H1 (cell line): ENCODE data around the gene PAQR5. TPM values are rescaled to one million over a fixed set of nuclear protein-coding genes. Genes with fewer than 3 reads are reported as not detected.

Source experiments
- GTF2F1 ChIP-seq: IDR thresholded peaks from 2 replicates; pipeline ENCODE4 v1.6.1; 2012; ENCODE audit warnings: low read depth, low read length, improper control_type of control experiment, borderline replicate concordance
- RBBP5 ChIP-seq: IDR thresholded peaks from 2 replicates; pipeline ENCODE4 v1.7.1; 2012; ENCODE audit warnings: low read depth, mild to moderate bottlenecking, inconsistent platforms, low read length, moderate library complexity, borderline replicate concordance
- polyA plus RNA-seq, 7 experiments: library from polyadenylated mRNA; depleted of rRNA in 3 of 7; stranded (reverse) in 5 of 7; unstranded in 2 of 7; fragments of >200 nt in 5 of 7; fragments of 200-250 nt in 2 of 7; gene quantifications; 1 replicate in 5 of 7; 2 replicates in 1 of 7; 4 replicates in 1 of 7; pipeline versions ENCODE4 v1.2.1 to v1.2.3, GENCODE V29; 2011 to 2013; ENCODE audit warnings: missing spikeins in 2 of 7, mixed read lengths in 2 of 7
- total RNA-seq: library from RNA; stranded (reverse); fragmentation: NEBNext Ultra II Directional; extraction: Animal tissue kit (Norgen Biotek cat#: 25700); gene quantifications from 2 replicates; pipeline ENCODE4 v1.2.1, GENCODE V29; 2021
- TF ChIP-seq, protein P1 (sequence below): fragments of 300-600 bp; sonication (generic); IDR thresholded peaks from 2 replicates; pipeline ENCODE4 v1.7.1; 2012; ENCODE audit warnings: low read length, moderate library complexity, mild to moderate bottlenecking, inconsistent platforms; ENCODE audit not compliant: insufficient replicate concordance
- TF ChIP-seq, protein P2 (sequence below): IDR thresholded peaks from 2 replicates; pipeline ENCODE4 v1.6.1; 2012; ENCODE audit warnings: inconsistent platforms
- TF ChIP-seq, protein P3 (sequence below): IDR thresholded peaks from 2 replicates; pipeline ENCODE4 v1.6.1; 2011; ENCODE audit warnings: low read depth, mild to moderate bottlenecking, low read length; ENCODE audit not compliant: insufficient read depth

PAQR5 gene
- total and polyA plus RNA-seq, 2 of the 8 experiments (the other 6 are each of a cell fraction or from before 2014, with no cell fraction given), result 8.7 to 18.1 TPM

DNA sequence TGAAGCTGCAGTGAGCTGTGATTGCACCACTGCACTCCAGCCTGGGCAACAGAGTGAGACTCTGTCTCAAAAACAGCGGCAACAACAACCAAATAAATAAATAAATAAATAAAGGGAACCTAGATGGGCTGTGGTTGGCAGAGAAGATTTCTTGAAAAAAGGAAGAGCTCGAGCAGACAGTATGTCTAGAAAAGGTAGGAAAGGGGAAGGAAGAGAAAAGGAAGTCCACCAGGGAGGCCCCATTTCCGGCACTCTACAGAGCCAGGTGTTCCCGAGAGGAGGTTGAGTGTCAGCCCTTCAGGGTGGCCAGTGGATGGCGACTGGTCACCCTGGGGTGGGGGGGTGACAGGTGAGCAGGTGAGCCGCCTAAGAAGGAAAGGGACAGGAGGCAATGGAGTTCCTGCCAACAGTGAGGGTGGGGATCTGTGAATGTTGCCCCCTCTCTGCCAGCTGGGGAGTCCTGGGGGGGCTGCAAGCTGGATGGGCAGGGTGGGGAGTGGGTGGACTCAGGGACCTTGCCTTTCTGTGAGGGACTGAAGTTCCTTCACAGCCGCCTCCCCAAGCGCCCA is 14.8 kb downstream of the PAQR5 start (continued):
- TF ChIP-seq RBBP5 (no peak), GTF2F1 (no peak)
- TF ChIP-seq, protein P1, sequence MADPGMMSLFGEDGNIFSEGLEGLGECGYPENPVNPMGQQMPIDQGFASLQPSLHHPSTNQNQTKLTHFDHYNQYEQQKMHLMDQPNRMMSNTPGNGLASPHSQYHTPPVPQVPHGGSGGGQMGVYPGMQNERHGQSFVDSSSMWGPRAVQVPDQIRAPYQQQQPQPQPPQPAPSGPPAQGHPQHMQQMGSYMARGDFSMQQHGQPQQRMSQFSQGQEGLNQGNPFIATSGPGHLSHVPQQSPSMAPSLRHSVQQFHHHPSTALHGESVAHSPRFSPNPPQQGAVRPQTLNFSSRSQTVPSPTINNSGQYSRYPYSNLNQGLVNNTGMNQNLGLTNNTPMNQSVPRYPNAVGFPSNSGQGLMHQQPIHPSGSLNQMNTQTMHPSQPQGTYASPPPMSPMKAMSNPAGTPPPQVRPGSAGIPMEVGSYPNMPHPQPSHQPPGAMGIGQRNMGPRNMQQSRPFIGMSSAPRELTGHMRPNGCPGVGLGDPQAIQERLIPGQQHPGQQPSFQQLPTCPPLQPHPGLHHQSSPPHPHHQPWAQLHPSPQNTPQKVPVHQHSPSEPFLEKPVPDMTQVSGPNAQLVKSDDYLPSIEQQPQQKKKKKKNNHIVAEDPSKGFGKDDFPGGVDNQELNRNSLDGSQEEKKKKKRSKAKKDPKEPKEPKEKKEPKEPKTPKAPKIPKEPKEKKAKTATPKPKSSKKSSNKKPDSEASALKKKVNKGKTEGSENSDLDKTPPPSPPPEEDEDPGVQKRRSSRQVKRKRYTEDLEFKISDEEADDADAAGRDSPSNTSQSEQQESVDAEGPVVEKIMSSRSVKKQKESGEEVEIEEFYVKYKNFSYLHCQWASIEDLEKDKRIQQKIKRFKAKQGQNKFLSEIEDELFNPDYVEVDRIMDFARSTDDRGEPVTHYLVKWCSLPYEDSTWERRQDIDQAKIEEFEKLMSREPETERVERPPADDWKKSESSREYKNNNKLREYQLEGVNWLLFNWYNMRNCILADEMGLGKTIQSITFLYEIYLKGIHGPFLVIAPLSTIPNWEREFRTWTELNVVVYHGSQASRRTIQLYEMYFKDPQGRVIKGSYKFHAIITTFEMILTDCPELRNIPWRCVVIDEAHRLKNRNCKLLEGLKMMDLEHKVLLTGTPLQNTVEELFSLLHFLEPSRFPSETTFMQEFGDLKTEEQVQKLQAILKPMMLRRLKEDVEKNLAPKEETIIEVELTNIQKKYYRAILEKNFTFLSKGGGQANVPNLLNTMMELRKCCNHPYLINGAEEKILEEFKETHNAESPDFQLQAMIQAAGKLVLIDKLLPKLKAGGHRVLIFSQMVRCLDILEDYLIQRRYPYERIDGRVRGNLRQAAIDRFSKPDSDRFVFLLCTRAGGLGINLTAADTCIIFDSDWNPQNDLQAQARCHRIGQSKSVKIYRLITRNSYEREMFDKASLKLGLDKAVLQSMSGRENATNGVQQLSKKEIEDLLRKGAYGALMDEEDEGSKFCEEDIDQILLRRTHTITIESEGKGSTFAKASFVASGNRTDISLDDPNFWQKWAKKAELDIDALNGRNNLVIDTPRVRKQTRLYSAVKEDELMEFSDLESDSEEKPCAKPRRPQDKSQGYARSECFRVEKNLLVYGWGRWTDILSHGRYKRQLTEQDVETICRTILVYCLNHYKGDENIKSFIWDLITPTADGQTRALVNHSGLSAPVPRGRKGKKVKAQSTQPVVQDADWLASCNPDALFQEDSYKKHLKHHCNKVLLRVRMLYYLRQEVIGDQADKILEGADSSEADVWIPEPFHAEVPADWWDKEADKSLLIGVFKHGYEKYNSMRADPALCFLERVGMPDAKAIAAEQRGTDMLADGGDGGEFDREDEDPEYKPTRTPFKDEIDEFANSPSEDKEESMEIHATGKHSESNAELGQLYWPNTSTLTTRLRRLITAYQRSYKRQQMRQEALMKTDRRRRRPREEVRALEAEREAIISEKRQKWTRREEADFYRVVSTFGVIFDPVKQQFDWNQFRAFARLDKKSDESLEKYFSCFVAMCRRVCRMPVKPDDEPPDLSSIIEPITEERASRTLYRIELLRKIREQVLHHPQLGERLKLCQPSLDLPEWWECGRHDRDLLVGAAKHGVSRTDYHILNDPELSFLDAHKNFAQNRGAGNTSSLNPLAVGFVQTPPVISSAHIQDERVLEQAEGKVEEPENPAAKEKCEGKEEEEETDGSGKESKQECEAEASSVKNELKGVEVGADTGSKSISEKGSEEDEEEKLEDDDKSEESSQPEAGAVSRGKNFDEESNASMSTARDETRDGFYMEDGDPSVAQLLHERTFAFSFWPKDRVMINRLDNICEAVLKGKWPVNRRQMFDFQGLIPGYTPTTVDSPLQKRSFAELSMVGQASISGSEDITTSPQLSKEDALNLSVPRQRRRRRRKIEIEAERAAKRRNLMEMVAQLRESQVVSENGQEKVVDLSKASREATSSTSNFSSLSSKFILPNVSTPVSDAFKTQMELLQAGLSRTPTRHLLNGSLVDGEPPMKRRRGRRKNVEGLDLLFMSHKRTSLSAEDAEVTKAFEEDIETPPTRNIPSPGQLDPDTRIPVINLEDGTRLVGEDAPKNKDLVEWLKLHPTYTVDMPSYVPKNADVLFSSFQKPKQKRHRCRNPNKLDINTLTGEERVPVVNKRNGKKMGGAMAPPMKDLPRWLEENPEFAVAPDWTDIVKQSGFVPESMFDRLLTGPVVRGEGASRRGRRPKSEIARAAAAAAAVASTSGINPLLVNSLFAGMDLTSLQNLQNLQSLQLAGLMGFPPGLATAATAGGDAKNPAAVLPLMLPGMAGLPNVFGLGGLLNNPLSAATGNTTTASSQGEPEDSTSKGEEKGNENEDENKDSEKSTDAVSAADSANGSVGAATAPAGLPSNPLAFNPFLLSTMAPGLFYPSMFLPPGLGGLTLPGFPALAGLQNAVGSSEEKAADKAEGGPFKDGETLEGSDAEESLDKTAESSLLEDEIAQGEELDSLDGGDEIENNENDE, result no peak
- TF ChIP-seq, protein P2, sequence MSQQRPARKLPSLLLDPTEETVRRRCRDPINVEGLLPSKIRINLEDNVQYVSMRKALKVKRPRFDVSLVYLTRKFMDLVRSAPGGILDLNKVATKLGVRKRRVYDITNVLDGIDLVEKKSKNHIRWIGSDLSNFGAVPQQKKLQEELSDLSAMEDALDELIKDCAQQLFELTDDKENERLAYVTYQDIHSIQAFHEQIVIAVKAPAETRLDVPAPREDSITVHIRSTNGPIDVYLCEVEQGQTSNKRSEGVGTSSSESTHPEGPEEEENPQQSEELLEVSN, result no peak
- TF ChIP-seq, protein P3, sequence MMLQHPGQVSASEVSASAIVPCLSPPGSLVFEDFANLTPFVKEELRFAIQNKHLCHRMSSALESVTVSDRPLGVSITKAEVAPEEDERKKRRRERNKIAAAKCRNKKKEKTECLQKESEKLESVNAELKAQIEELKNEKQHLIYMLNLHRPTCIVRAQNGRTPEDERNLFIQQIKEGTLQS, result no peak
